GM23338 (cell line): ENCODE data around the gene CIB1. TPM values are rescaled to one million over a fixed set of nuclear protein-coding genes. Genes with fewer than 3 reads are reported as not detected.
A peak's percentile ranks its signal among the peaks of the same experiment; 100 is the strongest.

Source experiments
- ATAC-seq: fragments of 200-7000 bp; cut with Tn5 transposase; 3 replicates; pipeline ENCODE4 v1.9.1; 2020
- DNase-seq: peaks from one replicate; pipeline ENCODE4 v3.0.0-alpha.2; 2015; ENCODE audit warnings: low spot score
- H2AFZ ChIP-seq: fragments of 200-600 bp; sonication (generic); 2 replicates; pipeline ENCODE4 v1.8.0; 2016; ENCODE audit warnings: antibody characterized with exemption, mild to moderate bottlenecking, moderate library complexity
- H3F3A ChIP-seq: fragments of 200-600 bp; sonication (generic); replicated peaks from 2 replicates; pipeline ENCODE4 v1.8.0; 2017; ENCODE audit warnings: antibody characterized with exemption, mixed run types, low read depth
- H3K27ac ChIP-seq: fragments of 200-600 bp; sonication (generic); 2 replicates; pipeline ENCODE4 v1.6.1; 2016; ENCODE audit warnings: low read depth
- H3K27me3 ChIP-seq: fragments of 200-600 bp; sonication (generic); 2 replicates; pipeline ENCODE4 v1.8.0; 2016; ENCODE audit warnings: mild to moderate bottlenecking, mixed run types, moderate library complexity; ENCODE audit not compliant: insufficient read depth
- H3K36me3 ChIP-seq: fragments of 200-600 bp; sonication (generic); 2 replicates; pipeline ENCODE4 v1.8.0; 2016; ENCODE audit warnings: mild to moderate bottlenecking; ENCODE audit not compliant: insufficient read depth
- H3K4me1 ChIP-seq: fragments of 200-600 bp; sonication (generic); 2 replicates; pipeline ENCODE4 v1.8.0; 2016; ENCODE audit warnings: mild to moderate bottlenecking, moderate library complexity; ENCODE audit not compliant: insufficient read depth
- H3K4me2 ChIP-seq: fragments of 200-600 bp; sonication (generic); 2 replicates; pipeline ENCODE4 v1.7.1; 2017; ENCODE audit warnings: mixed run types
- H3K4me3 ChIP-seq: fragments of 200-600 bp; sonication (generic); 2 replicates; pipeline ENCODE4 v1.6.1; 2016; ENCODE audit warnings: mixed run types
- H3K79me2 ChIP-seq: fragments of 200-600 bp; sonication (generic); replicated peaks from 2 replicates; pipeline ENCODE4 v1.8.0; 2017; ENCODE audit warnings: mild to moderate bottlenecking; ENCODE audit not compliant: insufficient read depth
- H3K9me2 ChIP-seq: fragments of 200-600 bp; sonication (generic); 2 replicates; pipeline ENCODE4 v1.8.0; 2017; ENCODE audit not compliant: insufficient read depth
- H4K20me1 ChIP-seq: fragments of 200-600 bp; sonication (generic); replicated peaks from 2 replicates; pipeline ENCODE4 v1.8.0; 2017; ENCODE audit warnings: mild to moderate bottlenecking; ENCODE audit not compliant: insufficient read depth
- H3K27ac Mint-ChIP-seq: 2 replicates; pipeline ENCODE4 v1.8.0; 2020; ENCODE audit warnings: inconsistent platforms, mild to moderate bottlenecking, moderate library complexity, mixed read lengths
- H3K27me3 Mint-ChIP-seq: 3 replicates; pipeline ENCODE4 v1.8.0; 2022; ENCODE audit warnings: low read depth, mild to moderate bottlenecking, moderate library complexity, mixed read lengths, inconsistent platforms; ENCODE audit not compliant: insufficient read depth, poor library complexity
- H3K36me3 Mint-ChIP-seq: 3 replicates; pipeline ENCODE4 v1.8.0; 2021; ENCODE audit warnings: low read depth, mild to moderate bottlenecking, inconsistent platforms, moderate library complexity, mixed read lengths
- H3K4me1 Mint-ChIP-seq: 3 replicates; pipeline ENCODE4 v1.8.0; 2020; ENCODE audit warnings: mild to moderate bottlenecking, inconsistent platforms, mixed read lengths
- H3K4me3 Mint-ChIP-seq: 3 replicates; pipeline ENCODE4 v1.8.0; 2021; ENCODE audit warnings: moderate library complexity, mild to moderate bottlenecking, inconsistent platforms, mixed read lengths
- H3K9me3 Mint-ChIP-seq: 3 replicates; pipeline ENCODE4 v1.8.0; 2020; ENCODE audit warnings: moderate library complexity, mild to moderate bottlenecking, inconsistent platforms, mixed read lengths
- EZH2 ChIP-seq: fragments of 200-600 bp; sonication (generic); IDR thresholded peaks from one replicate; pipeline ENCODE4 v1.8.0; 2017; ENCODE audit warnings: antibody characterized with exemption, mild to moderate bottlenecking, low read depth; ENCODE audit not compliant: unreplicated experiment
- JUNB ChIP-seq: IDR thresholded peaks from one replicate; pipeline ENCODE4 v1.6.1; 2016; ENCODE audit warnings: antibody characterized with exemption; ENCODE audit not compliant: unreplicated experiment
- NANOG ChIP-seq: IDR thresholded peaks from 2 replicates; pipeline ENCODE4 v1.6.1; 2016; ENCODE audit warnings: antibody characterized with exemption, borderline replicate concordance
- POLR2AphosphoS5 ChIP-seq: IDR thresholded peaks from 2 replicates; pipeline ENCODE4 v1.6.1; 2016; ENCODE audit warnings: antibody characterized with exemption, low read depth
- ZNF331 ChIP-seq: fragments of 250-450 bp; sonication (Bioruptor Pico); IDR thresholded peaks from 2 replicates; pipeline ENCODE4 v1.5.0; 2020; ENCODE audit warnings: low read depth, mild to moderate bottlenecking, moderate library complexity
- polyA plus RNA-seq: library from polyadenylated mRNA; unstranded; fragments of >200 nt; fragmentation: Nextera tagmentation; extraction: Ambion mirVana; gene quantifications from 2 replicates; pipeline ENCODE4 v1.2.1, GENCODE V29; 2016
- total RNA-seq: library from RNA; depleted of rRNA; stranded (reverse); fragments of >200 nt; shearing (Covaris generic); gene quantifications from 2 replicates; pipeline ENCODE4 v1.2.3, GENCODE V29; 2014
- TF ChIP-seq, protein P1 (sequence below): fragments of 250-450 bp; sonication (Bioruptor Pico); IDR thresholded peaks from 2 replicates; pipeline ENCODE4 v1.5.0; 2020; ENCODE audit warnings: mild to moderate bottlenecking, moderate library complexity
- TF ChIP-seq, protein P2 (sequence below): IDR thresholded peaks from 2 replicates; pipeline ENCODE4 v1.6.1; 2016; ENCODE audit warnings: antibody characterized with exemption

The CIB1 gene
- total and polyA plus RNA-seq, 2 experiments from 2014 or later = 9.8 to 35.9 TPM

DNA sequence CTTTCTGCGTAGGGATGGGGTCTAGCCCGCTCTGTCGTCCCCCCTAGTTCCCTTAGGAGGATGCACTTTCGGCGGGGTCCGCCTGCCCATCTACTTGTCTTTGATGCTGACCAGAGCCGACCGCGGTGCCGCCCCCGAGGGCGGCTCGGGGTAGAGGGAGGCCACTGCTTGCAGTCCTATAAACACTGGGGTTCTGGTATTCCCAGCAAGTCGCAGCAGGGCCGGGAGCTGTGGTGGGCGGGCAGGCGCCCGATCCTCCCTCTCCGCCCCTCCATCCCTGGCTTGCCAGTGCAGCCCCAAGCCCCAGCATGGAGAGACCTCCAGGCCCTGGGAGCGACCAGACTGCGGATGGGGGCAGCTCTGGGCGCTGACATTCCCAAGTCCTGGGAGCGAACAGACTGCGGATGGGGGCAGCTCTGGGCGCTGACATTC is 31.8 kb downstream of the CIB1 start (continued):
- TF ChIP-seq, protein P1, sequence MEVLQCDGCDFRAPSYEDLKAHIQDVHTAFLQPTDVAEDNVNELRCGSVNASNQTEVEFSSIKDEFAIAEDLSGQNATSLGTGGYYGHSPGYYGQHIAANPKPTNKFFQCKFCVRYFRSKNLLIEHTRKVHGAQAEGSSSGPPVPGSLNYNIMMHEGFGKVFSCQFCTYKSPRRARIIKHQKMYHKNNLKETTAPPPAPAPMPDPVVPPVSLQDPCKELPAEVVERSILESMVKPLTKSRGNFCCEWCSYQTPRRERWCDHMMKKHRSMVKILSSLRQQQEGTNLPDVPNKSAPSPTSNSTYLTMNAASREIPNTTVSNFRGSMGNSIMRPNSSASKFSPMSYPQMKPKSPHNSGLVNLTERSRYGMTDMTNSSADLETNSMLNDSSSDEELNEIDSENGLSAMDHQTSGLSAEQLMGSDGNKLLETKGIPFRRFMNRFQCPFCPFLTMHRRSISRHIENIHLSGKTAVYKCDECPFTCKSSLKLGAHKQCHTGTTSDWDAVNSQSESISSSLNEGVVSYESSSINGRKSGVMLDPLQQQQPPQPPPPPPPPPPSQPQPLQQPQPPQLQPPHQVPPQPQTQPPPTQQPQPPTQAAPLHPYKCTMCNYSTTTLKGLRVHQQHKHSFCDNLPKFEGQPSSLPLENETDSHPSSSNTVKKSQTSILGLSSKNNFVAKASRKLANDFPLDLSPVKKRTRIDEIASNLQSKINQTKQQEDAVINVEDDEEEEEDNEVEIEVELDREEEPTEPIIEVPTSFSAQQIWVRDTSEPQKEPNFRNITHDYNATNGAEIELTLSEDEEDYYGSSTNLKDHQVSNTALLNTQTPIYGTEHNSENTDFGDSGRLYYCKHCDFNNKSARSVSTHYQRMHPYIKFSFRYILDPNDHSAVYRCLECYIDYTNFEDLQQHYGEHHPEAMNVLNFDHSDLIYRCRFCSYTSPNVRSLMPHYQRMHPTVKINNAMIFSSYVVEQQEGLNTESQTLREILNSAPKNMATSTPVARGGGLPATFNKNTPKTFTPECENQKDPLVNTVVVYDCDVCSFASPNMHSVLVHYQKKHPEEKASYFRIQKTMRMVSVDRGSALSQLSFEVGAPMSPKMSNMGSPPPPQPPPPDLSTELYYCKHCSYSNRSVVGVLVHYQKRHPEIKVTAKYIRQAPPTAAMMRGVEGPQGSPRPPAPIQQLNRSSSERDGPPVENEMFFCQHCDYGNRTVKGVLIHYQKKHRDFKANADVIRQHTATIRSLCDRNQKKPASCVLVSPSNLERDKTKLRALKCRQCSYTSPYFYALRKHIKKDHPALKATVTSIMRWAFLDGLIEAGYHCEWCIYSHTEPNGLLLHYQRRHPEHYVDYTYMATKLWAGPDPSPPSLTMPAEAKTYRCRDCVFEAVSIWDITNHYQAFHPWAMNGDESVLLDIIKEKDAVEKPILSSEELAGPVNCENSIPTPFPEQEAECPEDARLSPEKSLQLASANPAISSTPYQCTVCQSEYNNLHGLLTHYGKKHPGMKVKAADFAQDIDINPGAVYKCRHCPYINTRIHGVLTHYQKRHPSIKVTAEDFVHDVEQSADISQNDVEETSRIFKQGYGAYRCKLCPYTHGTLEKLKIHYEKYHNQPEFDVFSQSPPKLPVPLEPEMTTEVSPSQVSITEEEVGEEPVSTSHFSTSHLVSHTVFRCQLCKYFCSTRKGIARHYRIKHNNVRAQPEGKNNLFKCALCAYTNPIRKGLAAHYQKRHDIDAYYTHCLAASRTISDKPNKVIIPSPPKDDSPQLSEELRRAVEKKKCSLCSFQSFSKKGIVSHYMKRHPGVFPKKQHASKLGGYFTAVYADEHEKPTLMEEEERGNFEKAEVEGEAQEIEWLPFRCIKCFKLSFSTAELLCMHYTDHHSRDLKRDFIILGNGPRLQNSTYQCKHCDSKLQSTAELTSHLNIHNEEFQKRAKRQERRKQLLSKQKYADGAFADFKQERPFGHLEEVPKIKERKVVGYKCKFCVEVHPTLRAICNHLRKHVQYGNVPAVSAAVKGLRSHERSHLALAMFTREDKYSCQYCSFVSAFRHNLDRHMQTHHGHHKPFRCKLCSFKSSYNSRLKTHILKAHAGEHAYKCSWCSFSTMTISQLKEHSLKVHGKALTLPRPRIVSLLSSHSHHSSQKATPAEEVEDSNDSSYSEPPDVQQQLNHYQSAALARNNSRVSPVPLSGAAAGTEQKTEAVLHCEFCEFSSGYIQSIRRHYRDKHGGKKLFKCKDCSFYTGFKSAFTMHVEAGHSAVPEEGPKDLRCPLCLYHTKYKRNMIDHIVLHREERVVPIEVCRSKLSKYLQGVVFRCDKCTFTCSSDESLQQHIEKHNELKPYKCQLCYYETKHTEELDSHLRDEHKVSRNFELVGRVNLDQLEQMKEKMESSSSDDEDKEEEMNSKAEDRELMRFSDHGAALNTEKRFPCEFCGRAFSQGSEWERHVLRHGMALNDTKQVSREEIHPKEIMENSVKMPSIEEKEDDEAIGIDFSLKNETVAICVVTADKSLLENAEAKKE = no peak
- TF ChIP-seq JUNB (no peak), NANOG (no peak)
- TF ChIP-seq, protein P2, sequence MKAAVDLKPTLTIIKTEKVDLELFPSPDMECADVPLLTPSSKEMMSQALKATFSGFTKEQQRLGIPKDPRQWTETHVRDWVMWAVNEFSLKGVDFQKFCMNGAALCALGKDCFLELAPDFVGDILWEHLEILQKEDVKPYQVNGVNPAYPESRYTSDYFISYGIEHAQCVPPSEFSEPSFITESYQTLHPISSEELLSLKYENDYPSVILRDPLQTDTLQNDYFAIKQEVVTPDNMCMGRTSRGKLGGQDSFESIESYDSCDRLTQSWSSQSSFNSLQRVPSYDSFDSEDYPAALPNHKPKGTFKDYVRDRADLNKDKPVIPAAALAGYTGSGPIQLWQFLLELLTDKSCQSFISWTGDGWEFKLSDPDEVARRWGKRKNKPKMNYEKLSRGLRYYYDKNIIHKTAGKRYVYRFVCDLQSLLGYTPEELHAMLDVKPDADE = no peak

DNA sequence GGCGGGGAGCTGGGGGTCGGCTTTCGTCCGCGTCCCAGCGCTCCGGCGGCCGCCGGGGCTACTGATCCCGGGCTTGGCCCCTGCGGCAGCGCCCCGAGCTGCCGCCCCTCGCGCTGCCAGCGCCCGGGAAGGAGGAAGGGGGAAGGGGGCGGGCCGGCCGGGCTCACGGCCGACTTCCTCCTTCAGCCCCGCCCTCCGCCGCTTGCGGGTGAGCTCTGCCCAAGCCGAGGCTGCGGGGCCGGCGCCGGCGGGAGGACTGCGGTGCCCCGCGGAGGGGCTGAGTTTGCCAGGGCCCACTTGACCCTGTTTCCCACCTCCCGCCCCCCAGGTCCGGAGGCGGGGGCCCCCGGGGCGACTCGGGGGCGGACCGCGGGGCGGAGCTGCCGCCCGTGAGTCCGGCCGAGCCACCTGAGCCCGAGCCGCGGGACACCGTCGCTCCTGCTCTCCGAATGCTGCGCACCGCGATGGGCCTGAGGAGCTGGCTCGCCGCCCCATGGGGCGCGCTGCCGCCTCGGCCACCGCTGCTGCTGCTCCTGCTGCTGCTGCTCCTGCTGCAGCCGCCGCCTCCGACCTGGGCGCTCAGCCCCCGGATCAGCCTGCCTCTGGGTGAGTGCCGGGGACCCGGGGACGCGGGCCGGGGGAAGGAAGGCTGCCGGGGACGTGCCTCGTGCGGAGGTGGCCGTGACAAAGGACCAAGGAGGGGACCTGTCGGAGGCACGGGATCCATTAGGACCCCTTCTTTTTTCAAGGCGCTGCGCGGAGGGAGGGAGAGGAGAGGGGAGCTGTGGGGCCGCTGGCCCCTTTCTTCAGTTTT is 32.4 kb downstream of the CIB1 start, which contains the start of gene SEMA4B:
TSS of gene SEMA4B (plus strand) at position 201 of the 814 bp plus-strand sequence. CDS start at position 450, 249 bp downstream.
- peaks cover 29% of the 10 kb centered on the region for H3K79me2 ChIP-seq
- ATAC-seq (peak; percentile 88), DNase-seq (peak; percentile 93)
- H3K27ac ChIP-seq = peak within 1 kb of the TSS; percentile 74; the same call in 1 of the 2 replicates
- peak within 1 kb of the TSS; percentile 98 for H3K4me3 ChIP-seq
- Mint-ChIP-seq H3K27ac (peak within 1 kb of the TSS; percentile 83), H3K36me3 (peaks cover 4% of the 10 kb centered on the region; the same call in 1 of the 3 replicates), H3K27me3 (peaks cover 9% of the 10 kb centered on the region), H3K9me3 (no peaks in the 10 kb centered on the region), H3K4me3 (peak within 1 kb of the TSS; percentile 82), H3K4me1 (peaks cover 18% of the 10 kb centered on the region)
- peaks cover 7% of the 10 kb centered on the region; the same call in 1 of the 2 replicates for H3F3A ChIP-seq
- peaks cover 14% of the 10 kb centered on the region for H3K4me1 ChIP-seq
- peak within 1 kb of the TSS; percentile 97 for H2AFZ ChIP-seq
- TF ChIP-seq POLR2AphosphoS5 (peak; percentile 66), ZNF331 (CRISPR knock-in tag) (no peak), EZH2 (no peak), JUNB (no peak)
- no peaks in the 10 kb centered on the region for H3K9me2 ChIP-seq
- H3K36me3 ChIP-seq = no peaks in the 10 kb centered on the region
- H3K4me2 ChIP-seq = peak within 1 kb of the TSS; percentile 99
- no peaks in the 10 kb centered on the region for H3K27me3 ChIP-seq
- H4K20me1 ChIP-seq = peaks cover 12% of the 10 kb centered on the region
